B cell (primary cell): ENCODE results near the gene VPS8. TPM values are rescaled to one million over a fixed set of nuclear protein-coding genes. Genes with fewer than 3 reads are reported as not detected.

Source experiments
- ATAC-seq: fragments of 200-7000 bp; cut with Tn5 transposase; one replicate; pipeline ENCODE4 v1.10.0; 2021; ENCODE audit warnings: low read depth, mild to moderate bottlenecking, moderate number of reproducible peaks, moderate library complexity
- CTCF ChIA-PET: fragments of 350-600 bp; sonication (Branson Sonifier 250); formaldehyde crosslinking; loops from one replicate; lab custom pipeline; 2021; ENCODE audit warnings: antibody characterized with exemption, inconsistent platforms; lab: Charles Lee
- POLR2A ChIA-PET: fragments of 350-600 bp; sonication (Branson Sonifier 250); formaldehyde crosslinking; loops from one replicate; lab custom pipeline; 2021; ENCODE audit warnings: antibody characterized with exemption; lab: Charles Lee
- DNase-seq: peaks from one replicate; pipeline ENCODE4 v3.0.0; 2013
- H2AFZ ChIP-seq: 2 replicates; pipeline ENCODE4 v1.6.1; 2012; ENCODE audit warnings: mild to moderate bottlenecking, low read depth, low read length; ENCODE audit not compliant: insufficient read depth, poor library complexity, severe bottlenecking
- H3K27ac ChIP-seq, 2 donors: 1 replicate in 1 of 2; 2 replicates in 1 of 2; pipeline ENCODE4 v1.5.1; 2012 to 2013; ENCODE audit warnings: low read length in 2 of 2, mild to moderate bottlenecking in 2 of 2, moderate library complexity in 1 of 2
- H3K27me3 ChIP-seq, 4 experiments: fragments of 200-600 bp in 1 of 4; sonication (generic) in 1 of 4; replicated peaks in 1 of 4; 1 replicate in 2 of 4; 2 replicates in 2 of 4; pipeline versions ENCODE4 v1.6.1 to v1.7.0; 2013 to 2016; ENCODE audit warnings: low read length in 3 of 4, mild to moderate bottlenecking in 2 of 4, mixed read lengths in 1 of 4, moderate library complexity in 1 of 4; ENCODE audit not compliant: insufficient read depth in 4 of 4, control insufficient read depth in 3 of 4; ENCODE audit errors: control extremely low read depth in 1 of 4
- H3K36me3 ChIP-seq, 2 experiments: replicated peaks in 1 of 2; 1 replicate in 1 of 2; 2 replicates in 1 of 2; pipeline versions ENCODE4 v1.6.1 to v1.7.1; 2013; ENCODE audit warnings: low read length in 1 of 2; ENCODE audit not compliant: insufficient read depth in 2 of 2, control insufficient read depth in 1 of 2; ENCODE audit errors: control extremely low read depth in 1 of 2, extremely low read depth in 1 of 2
- H3K4me1 ChIP-seq, 2 donors: fragments of 200-600 bp in 1 of 2; sonication (generic) in 1 of 2; 1 replicate in 1 of 2; 2 replicates in 1 of 2; pipeline versions ENCODE4 v1.5.1 to v1.6.1; 2013 to 2017; ENCODE audit warnings: low read length in 2 of 2; ENCODE audit not compliant: control insufficient read depth in 2 of 2, insufficient read depth in 2 of 2
- H3K4me2 ChIP-seq: replicated peaks from 2 replicates; pipeline ENCODE3; 2012; ENCODE audit warnings: mild to moderate bottlenecking, low read depth, low read length; ENCODE audit not compliant: poor library complexity, severe bottlenecking
- H3K4me3 ChIP-seq, 5 experiments: fragments of 200-600 bp in 1 of 5; sonication (generic) in 1 of 5; 1 replicate in 3 of 5; 2 replicates in 2 of 5; pipeline versions ENCODE4 v1.5.1 to v1.7.0; 2011 to 2016; ENCODE audit warnings: low read length in 4 of 5, mild to moderate bottlenecking in 4 of 5, low read depth in 2 of 5, control low read depth in 1 of 5, moderate library complexity in 1 of 5; ENCODE audit not compliant: insufficient read depth in 1 of 5; ENCODE audit errors: control extremely low read depth in 1 of 5, extremely low read depth in 1 of 5
- H3K79me2 ChIP-seq: fragments of 200-600 bp; sonication (generic); one replicate; pipeline ENCODE4 v1.6.0; 2016; ENCODE audit warnings: low read length; ENCODE audit not compliant: control insufficient read depth, insufficient read depth
- H3K9ac ChIP-seq: fragments of 200-600 bp; sonication (generic); 2 replicates; pipeline ENCODE4 v1.6.1; 2017; ENCODE audit warnings: mild to moderate bottlenecking, low read length, moderate library complexity
- H3K9me3 ChIP-seq, 3 donors: one replicate each; pipeline versions ENCODE4 v1.6.1 to v1.7.1; 2013; ENCODE audit warnings: low read length in 2 of 3; ENCODE audit not compliant: control insufficient read depth in 2 of 3, insufficient read depth in 1 of 3; ENCODE audit errors: control extremely low read depth in 1 of 3
- H4K20me1 ChIP-seq: 2 replicates; pipeline ENCODE4 v1.6.0; 2012; ENCODE audit warnings: mild to moderate bottlenecking, low read length; ENCODE audit not compliant: insufficient read depth, control insufficient read depth, poor library complexity, severe bottlenecking
- H3K27ac Mint-ChIP-seq: one replicate; pipeline ENCODE4 v1.8.0; 2021; ENCODE audit warnings: mixed read lengths
- H3K27me3 Mint-ChIP-seq: one replicate; pipeline ENCODE4 v1.8.0; 2021; ENCODE audit warnings: mixed read lengths
- H3K4me1 Mint-ChIP-seq: one replicate; pipeline ENCODE4 v1.8.0; 2021; ENCODE audit warnings: mixed read lengths
- H3K4me3 Mint-ChIP-seq: one replicate; pipeline ENCODE4 v1.8.0; 2021; ENCODE audit warnings: mixed read lengths
- H3K9me3 Mint-ChIP-seq: one replicate; pipeline ENCODE4 v1.8.0; 2022; ENCODE audit warnings: mixed read lengths; ENCODE audit not compliant: insufficient read depth
- EZH2 ChIP-seq: IDR thresholded peaks from 2 replicates; pipeline ENCODE4 v1.6.1; 2012; ENCODE audit warnings: borderline replicate concordance, low read depth, mild to moderate bottlenecking, moderate library complexity, low read length; ENCODE audit not compliant: insufficient read depth, poor library complexity, severe bottlenecking
- WGBS: methylation state at CpG from one replicate; pipeline ENCODE4 v1.1.5; 2013; ENCODE audit warnings: missing lambda C conversion rate; ENCODE audit not compliant: insufficient coverage; 5-methylcytosine and 5-hydroxymethylcytosine counted together
- intact Hi-C: fragments of 100-400 bp; cut with micrococcal nuclease; formaldehyde crosslinking; loops from one replicate; pipeline ENCODE4 v1.10.0; 2022
- polyA plus RNA-seq: library from polyadenylated mRNA; depleted of rRNA; stranded (reverse); fragments of >200 nt; gene quantifications from 2 replicates; pipeline ENCODE4 v1.2.3, GENCODE V29; 2012
- total RNA-seq, 2 donors: library from RNA; stranded (reverse); fragments of 120-200 nt in 1 of 2; gene quantifications; 1 replicate in 1 of 2; 2 replicates in 1 of 2; pipeline versions ENCODE4 v1.2.3 to v1.2.4, GENCODE V29; 2013 to 2022
- TF ChIP-seq, protein P1 (sequence below): fragments of 200-600 bp; IDR thresholded peaks from one replicate; pipeline ENCODE4 v1.8.0; 2022; ENCODE audit warnings: antibody characterized with exemption, mild to moderate bottlenecking

The VPS8 gene
- total and polyA plus RNA-seq, 2 donors (not counting 1 experiment from before 2014, with no cell fraction given): 18.3 to 95.6 TPM

DNA sequence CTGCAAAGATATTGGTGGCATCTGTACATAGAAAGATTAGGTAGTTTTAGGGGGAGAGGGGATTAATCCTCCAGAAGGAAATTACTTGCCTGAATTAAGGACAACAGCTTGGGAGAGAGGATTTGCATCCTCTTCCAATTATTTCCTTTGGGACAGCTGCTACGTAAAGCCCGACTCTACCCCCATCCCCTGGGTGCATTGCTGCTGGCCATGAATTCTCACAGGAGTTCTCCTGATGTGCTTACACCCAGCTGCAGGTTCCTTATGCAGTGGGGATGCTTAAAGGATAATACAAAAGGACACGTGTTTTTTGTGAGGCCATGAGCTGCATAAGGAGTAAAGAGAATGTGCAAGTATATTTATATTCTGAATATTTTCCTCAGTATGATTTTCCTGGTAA, 132.3 kb downstream of the VPS8 start:
- no peak overlapping the region for H2AFZ ChIP-seq
- intact Hi-C loops: no loop called here
- H3K9me3 Mint-ChIP-seq: no peaks in the 10 kb centered on the region
- DNase-seq: no peak
- H3K36me3 ChIP-seq: peaks cover 9 to 19% of the 10 kb centered on the region in 2 experiments
- ATAC-seq: no peak
- TF ChIP-seq EZH2: no peak
- TF ChIP-seq, protein P1, sequence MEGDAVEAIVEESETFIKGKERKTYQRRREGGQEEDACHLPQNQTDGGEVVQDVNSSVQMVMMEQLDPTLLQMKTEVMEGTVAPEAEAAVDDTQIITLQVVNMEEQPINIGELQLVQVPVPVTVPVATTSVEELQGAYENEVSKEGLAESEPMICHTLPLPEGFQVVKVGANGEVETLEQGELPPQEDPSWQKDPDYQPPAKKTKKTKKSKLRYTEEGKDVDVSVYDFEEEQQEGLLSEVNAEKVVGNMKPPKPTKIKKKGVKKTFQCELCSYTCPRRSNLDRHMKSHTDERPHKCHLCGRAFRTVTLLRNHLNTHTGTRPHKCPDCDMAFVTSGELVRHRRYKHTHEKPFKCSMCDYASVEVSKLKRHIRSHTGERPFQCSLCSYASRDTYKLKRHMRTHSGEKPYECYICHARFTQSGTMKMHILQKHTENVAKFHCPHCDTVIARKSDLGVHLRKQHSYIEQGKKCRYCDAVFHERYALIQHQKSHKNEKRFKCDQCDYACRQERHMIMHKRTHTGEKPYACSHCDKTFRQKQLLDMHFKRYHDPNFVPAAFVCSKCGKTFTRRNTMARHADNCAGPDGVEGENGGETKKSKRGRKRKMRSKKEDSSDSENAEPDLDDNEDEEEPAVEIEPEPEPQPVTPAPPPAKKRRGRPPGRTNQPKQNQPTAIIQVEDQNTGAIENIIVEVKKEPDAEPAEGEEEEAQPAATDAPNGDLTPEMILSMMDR: no peak
- POLR2A ChIA-PET: no interaction called here
- H3K79me2 ChIP-seq: no peaks in the 10 kb centered on the region
- no peak overlapping the region for H3K4me3 ChIP-seq
- CTCF ChIA-PET: no interaction called here
- H3K27me3 ChIP-seq: no peaks in the 10 kb centered on the region
- no peaks in the 10 kb centered on the region for H4K20me1 ChIP-seq
- 100% methylated on average over 2 of the region's 3 CpGs for WGBS
- H3K27ac Mint-ChIP-seq: no peak overlapping the region
- no peaks in the 10 kb centered on the region for H3K27me3 Mint-ChIP-seq
- H3K4me3 Mint-ChIP-seq: no peak overlapping the region
- H3K4me1 ChIP-seq: no peaks in the 10 kb centered on the region
- H3K9ac ChIP-seq: no peak overlapping the region
- no peak overlapping the region for H3K4me2 ChIP-seq
- H3K4me1 Mint-ChIP-seq: peaks cover 3% of the 10 kb centered on the region
- H3K9me3 ChIP-seq: no peaks in the 10 kb centered on the region
- H3K27ac ChIP-seq: no peak overlapping the region

DNA sequence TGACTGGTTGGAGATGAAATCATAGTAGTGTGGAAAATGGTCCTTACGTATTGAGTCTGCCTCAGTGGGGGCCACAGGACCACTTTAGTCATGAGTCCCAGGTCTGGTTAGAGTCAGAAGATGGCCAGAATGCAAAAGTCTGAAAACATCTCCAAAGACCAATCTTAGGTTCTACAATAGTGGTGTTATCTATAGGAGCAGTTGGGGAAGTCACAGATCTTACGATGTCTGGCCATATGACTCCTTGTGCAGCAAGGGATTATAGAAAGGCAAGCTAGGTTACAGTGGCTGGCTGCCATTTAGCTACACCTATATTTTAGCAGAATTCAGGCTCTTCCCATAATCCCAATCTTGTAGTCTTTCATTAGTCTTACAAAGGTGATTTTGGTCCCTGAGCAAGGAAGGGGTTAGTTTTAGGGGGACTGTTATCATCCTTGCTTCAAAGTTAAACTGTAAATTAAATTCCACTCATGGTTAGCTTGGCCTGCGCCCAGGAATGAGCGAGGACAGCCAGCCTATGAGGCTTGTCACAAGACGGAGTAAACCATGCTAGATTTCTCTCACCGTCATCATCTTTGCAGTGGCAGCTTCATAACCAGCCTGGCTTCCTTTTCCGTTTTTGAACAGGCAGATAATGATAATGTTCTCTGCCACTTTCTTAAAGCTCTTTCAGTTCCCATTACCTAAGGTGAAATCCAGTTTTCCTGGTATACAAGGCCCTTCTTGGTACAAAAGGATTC, 134.1 kb downstream of the VPS8 start:
- Histone ChIP-seq H3K79me2 (no peaks in the 10 kb centered on the region), H3K4me3 (no peak overlapping the region), H3K36me3 (peaks cover 7 to 22% of the 10 kb centered on the region in 2 experiments), H3K27me3 (no peaks in the 10 kb centered on the region), H3K4me1 (no peaks in the 10 kb centered on the region), H3K27ac (no peak overlapping the region), H3K9me3 (no peaks in the 10 kb centered on the region), H4K20me1 (no peaks in the 10 kb centered on the region), H3K4me2 (no peak overlapping the region), H2AFZ (no peak overlapping the region), H3K9ac (no peak overlapping the region)
- Mint-ChIP-seq H3K4me3 (no peak overlapping the region), H3K9me3 (no peaks in the 10 kb centered on the region), H3K27me3 (no peaks in the 10 kb centered on the region), H3K27ac (no peak overlapping the region), H3K4me1 (peaks cover 3% of the 10 kb centered on the region)
- ChIA-PET CTCF (no interaction called here), POLR2A (no interaction called here)
- no peak for DNase-seq
- no peak for ATAC-seq
- intact Hi-C loops: no loop called here
- WGBS: 88% methylated on average over 5 of the region's 7 CpGs
- TF ChIP-seq, protein P1: no peak
- TF ChIP-seq EZH2: no peak
